ENCODE data around the gene FFAR3.
A peak's percentile ranks its signal among the peaks of the same experiment; 100 is the strongest.
"Not testable (repeated sequence)": the region's sequence is repeated elsewhere in the genome, so short reads cannot be mapped to it uniquely, and the experiment has no call there.

The FFAR3 gene

GRCh38 chr19:35378356-35378755 lies 20.1 kb downstream of the FFAR3 start:
- no peak for DNase-seq

- not testable (repeated sequence) for DNase-seq
Measured at GRCh38 chr19:35379545-35379944, 21.3 kb downstream of the FFAR3 start.

GRCh38 chr19:35379992-35380391 lies 21.7 kb downstream of the FFAR3 start:
- DNase-seq: no peak

GRCh38 chr19:35380450-35381124 lies 22.3 kb downstream of the FFAR3 start:
- DNase-seq: no peak

DNA sequence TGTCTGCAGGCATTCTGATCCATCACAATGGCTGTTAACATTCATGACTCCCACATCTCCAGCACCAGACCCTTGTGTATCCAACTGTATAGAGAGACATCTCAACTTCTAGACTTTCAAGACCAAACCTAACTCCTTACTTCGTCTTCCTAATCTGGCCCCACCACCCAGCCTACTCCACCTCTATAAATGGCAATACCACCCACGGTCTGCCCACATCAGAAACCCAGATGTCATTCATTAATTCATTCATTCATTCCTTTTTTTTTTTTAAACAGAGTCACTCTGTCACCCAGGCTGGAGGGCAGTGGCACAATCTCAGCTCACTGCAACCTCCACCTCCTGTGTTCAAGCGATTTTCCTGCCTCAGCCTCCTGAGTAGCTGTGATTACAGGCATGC lies 23.1 kb downstream of the FFAR3 start:
- no peak for DNase-seq

- no peak for DNase-seq
Measured at GRCh38 chr19:35381926-35382325, 23.7 kb downstream of the FFAR3 start.

DNA sequence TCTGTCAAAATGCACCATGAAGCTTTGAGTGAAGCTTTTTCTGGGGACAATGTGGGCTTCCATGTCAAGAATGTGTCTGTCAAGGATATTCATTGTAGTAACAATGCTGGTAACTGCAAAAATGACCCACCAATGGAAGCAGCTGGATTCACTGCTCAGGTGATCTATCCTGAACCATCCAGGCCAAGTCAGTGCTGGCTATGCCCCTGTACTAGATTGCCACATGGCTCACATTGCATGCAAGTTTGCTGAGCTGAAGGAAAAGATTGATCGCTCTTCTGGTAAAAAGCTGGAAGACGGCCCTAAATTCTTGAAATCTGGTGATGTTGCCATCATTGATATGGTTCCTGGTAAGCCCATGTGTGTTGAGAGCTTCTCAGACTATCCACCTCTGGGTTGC lies 25.3 kb downstream of the FFAR3 start:
- DNase-seq: no peak

- no peak for DNase-seq
Measured at GRCh38 chr19:35388277-35389054, 30.2 kb downstream of the FFAR3 start.

- DNase-seq: no peak
Measured at GRCh38 chr19:35389192-35389861, 31.1 kb downstream of the FFAR3 start.

DNA sequence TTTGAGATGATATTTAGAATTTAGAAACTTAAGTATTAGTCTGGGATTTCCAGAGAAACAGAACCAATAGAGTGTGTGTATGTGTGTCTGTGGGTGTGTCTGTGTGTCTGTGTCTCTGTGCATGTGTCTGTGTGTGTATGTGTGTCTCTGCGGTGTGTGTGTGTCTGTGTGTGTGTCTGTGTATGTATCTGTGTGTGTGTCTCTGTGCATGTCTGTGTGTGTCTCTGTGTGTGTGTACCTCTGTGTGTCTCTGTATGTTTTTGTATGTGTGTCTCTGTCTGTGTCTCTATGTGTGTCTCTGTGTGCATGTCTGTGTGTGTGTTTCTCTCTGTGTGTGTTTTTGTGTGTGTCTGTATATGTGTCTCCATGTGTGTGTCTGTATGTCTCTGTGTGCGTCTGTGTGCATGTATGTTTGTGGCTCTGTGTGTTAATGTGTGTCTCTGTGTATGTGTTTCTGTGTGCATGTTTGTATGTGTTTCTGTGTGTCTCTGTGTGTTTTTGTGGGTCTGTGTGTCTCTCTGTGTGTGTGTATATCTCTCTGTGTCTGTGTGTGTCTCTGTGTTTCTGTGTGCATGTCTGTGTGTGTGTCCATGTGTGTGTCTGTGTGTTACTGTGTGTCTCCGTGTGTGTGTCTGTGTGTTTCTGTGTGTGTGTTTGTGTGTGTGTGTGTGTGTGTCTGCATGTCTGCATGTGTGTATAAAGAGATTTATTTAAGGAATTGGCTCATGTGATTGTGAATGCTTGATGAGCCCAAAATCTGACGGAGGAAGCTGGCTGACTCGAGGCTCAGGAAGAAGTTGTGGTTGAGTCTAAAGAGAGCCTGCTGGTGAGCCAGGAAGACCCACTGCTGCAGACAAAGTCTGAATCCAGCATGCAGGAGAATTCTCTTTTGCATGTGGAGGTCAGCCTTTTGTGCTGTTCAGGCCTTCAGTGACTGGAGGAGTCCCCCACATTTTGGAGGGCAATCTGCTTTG lies 34.8 kb downstream of the FFAR3 start:
- no peak for DNase-seq

- DNase-seq: peak; percentile 24 to 75
Measured at GRCh38 chr19:35395382-35396199, 37.3 kb downstream of the FFAR3 start.

DNA sequence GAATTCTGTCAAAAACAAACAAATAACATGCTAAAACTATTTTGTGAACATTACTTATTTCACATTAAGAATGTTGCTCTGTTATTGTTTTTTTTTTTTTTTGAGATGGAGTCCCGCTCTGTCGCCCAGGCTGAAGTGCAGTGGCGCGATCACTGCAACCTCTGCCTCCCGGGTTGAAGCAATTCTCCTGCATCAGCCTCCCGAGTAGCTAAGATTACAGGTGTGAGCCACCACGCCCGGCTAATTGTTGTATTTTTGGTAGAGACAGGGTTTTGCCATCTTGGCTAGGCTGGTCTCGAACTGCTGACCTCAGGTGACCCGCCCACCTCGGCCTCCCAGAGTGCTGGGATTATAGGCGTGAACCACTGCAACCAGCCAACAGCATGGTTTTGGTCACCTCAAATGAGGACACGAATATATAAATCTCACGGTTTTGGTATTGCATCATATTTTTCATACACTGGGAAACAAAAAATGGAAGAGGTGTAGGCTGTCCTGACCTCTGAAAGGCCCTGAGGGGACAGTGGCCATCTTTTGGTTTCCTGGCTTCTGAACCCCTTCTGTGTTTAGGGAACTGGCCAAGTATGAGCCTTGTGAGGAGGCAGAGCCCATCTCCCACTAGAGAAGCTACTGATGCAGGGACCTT lies 38.1 kb downstream of the FFAR3 start:
- DNase-seq: no peak

GRCh38 chr19:35397064-35397463 lies 38.8 kb downstream of the FFAR3 start:
- DNase-seq: no peak

DNA sequence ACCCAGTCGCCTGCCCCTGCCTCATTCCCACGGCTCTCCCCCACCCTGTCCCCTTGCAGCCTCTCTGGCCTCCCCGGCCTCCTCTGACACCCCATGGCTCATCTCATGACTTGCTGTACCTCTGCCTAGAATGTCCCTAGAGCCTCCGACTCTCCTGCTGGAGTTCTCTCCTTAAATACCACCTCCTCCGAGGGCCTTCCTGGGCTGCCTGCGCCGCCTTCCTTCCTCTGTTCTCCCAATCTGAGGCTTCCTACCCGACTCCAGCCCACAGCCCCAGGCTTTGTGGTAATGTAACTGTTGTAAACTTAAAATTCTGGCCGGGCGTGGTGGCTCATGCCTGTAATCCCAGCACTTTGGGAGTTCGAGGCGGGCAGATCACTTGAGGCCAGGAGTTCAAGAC lies 40.3 kb downstream of the FFAR3 start:
- DNase-seq: no peak

DNA sequence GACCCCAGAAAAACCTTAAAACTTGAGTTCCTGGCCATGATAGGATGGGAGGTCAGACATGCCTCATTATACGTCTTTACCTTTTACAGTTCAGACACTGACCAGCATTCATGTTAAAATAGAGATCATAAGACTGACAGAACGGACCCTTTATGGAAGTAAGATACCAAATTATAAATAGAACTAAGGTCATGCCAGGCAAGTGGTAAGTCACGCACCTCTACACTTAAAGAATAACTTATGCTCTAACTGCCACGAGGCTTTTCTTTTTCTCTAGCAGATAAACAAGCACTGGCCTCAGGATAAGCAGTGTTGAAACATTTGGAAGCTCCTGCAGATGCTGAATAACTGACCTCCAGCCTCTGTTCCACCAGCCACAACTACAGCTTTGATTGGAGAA lies 41.0 kb downstream of the FFAR3 start:
- no peak for DNase-seq

DNA sequence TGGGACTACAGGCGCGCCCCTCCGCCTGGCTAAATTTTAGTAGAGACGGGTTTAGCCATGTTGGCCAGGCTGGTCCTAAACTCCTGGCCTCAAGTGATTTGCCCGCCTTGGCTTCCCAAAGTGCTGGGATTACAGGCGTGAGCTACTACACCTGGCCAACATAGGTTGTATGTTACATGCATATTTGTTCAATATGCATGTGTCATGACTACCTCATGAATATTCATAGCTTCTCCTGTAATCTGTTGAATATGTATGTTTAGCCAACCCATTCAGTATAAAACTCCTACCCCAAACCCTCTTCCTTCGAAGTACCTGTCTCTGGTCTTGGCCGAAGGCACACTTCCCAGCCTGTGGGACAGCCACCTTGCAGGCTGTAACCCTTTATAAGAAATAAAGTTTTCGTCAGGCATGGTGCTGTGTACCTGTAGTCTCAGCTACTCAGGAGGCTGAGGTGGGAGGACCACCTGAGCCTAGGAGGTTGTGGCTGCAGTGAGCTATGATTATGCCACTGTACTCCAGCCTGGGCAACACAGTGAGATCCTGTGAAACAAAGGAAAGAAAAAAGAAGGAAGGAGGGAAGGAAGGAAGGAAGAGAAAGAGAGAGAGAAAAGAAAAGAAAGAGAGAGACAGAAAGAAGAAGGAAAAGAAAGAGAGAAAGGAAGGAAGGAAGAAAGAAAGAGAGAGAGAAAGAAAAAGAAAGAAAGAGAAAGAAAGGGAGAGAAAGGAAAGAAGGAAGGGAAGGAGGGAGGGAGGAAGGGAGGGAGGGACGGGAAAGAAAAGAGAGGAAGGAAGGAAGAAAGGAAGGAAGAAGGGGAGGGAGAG lies 41.9 kb downstream of the FFAR3 start:
- no peak for DNase-seq

DNA sequence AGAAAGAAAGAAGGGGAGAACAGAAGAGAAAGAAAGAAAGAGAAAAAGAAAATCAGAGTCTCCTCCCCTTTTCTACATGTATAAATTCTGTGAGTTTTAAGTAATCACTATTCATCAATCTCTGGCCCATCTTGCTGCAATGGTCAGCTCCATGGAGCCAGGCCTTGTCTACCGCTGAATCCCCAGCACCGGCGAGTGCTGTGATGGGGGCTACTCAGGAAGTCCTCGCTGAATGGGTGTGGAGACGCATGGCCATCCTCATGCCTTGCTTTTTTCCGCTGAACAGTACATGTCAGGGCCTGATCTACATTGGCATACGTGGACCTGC lies 42.5 kb downstream of the FFAR3 start:
- DNase-seq: no peak

GRCh38 chr19:35401416-35401815 lies 43.2 kb downstream of the FFAR3 start:
- DNase-seq: not testable (repeated sequence)

DNA sequence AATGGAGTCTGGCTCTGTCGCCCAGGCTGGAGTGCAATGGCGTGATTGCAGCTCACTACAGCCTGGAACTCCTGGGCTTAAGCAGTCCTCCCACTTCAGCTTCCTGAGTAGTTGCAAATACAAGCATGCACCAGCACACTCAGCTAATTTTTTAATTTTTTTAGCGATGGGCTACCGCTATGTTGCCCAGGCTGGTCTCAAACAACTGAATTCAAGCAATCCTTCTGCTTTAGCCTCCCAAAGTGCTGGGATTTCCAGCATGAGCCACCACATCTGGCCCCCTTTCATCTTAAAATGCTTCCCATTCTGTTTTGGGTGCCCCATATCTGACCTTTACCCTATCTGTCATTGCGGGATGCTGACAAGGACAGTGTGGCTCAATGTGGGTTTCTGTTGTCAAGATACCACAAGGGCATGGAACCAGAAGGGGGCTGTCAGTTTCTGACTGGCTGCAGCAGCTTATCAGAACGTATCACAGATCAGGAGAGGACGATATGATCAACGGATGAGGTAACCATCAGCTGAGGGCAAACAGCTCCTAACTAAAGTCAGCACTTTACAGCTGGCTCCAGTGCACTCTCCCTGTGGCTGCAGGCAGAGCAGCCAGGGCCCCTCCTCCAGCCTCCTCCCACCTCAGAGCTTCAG lies 45.0 kb downstream of the FFAR3 start:
- DNase-seq: no peak

Measured in NCI-H524 (cell line).